B cell (primary cell): ENCODE measurements around the gene SP8. TPM values are rescaled to one million over a fixed set of nuclear protein-coding genes. Genes with fewer than 3 reads are reported as not detected.

Source experiments
- ATAC-seq: fragments of 200-7000 bp; cut with Tn5 transposase; one replicate; pipeline ENCODE4 v1.10.0; 2021; ENCODE audit warnings: low read depth, mild to moderate bottlenecking, moderate number of reproducible peaks, moderate library complexity
- CTCF ChIA-PET: fragments of 350-600 bp; sonication (Branson Sonifier 250); formaldehyde crosslinking; loops from one replicate; lab custom pipeline; 2021; ENCODE audit warnings: antibody characterized with exemption, inconsistent platforms; lab: Charles Lee
- POLR2A ChIA-PET: fragments of 350-600 bp; sonication (Branson Sonifier 250); formaldehyde crosslinking; loops from one replicate; lab custom pipeline; 2021; ENCODE audit warnings: antibody characterized with exemption; lab: Charles Lee
- DNase-seq: peaks from one replicate; pipeline ENCODE4 v3.0.0; 2013
- H2AFZ ChIP-seq: 2 replicates; pipeline ENCODE4 v1.6.1; 2012; ENCODE audit warnings: mild to moderate bottlenecking, low read depth, low read length; ENCODE audit not compliant: insufficient read depth, poor library complexity, severe bottlenecking
- H3K27ac ChIP-seq, 2 donors: 1 replicate in 1 of 2; 2 replicates in 1 of 2; pipeline ENCODE4 v1.5.1; 2012 to 2013; ENCODE audit warnings: low read length in 2 of 2, mild to moderate bottlenecking in 2 of 2, moderate library complexity in 1 of 2
- H3K27me3 ChIP-seq, 4 experiments: fragments of 200-600 bp in 1 of 4; sonication (generic) in 1 of 4; replicated peaks in 1 of 4; 1 replicate in 2 of 4; 2 replicates in 2 of 4; pipeline versions ENCODE4 v1.6.1 to v1.7.0; 2013 to 2016; ENCODE audit warnings: low read length in 3 of 4, mild to moderate bottlenecking in 2 of 4, mixed read lengths in 1 of 4, moderate library complexity in 1 of 4; ENCODE audit not compliant: insufficient read depth in 4 of 4, control insufficient read depth in 3 of 4; ENCODE audit errors: control extremely low read depth in 1 of 4
- H3K36me3 ChIP-seq, 2 experiments: replicated peaks in 1 of 2; 1 replicate in 1 of 2; 2 replicates in 1 of 2; pipeline versions ENCODE4 v1.6.1 to v1.7.1; 2013; ENCODE audit warnings: low read length in 1 of 2; ENCODE audit not compliant: insufficient read depth in 2 of 2, control insufficient read depth in 1 of 2; ENCODE audit errors: control extremely low read depth in 1 of 2, extremely low read depth in 1 of 2
- H3K4me1 ChIP-seq, 2 donors: fragments of 200-600 bp in 1 of 2; sonication (generic) in 1 of 2; 1 replicate in 1 of 2; 2 replicates in 1 of 2; pipeline versions ENCODE4 v1.5.1 to v1.6.1; 2013 to 2017; ENCODE audit warnings: low read length in 2 of 2; ENCODE audit not compliant: control insufficient read depth in 2 of 2, insufficient read depth in 2 of 2
- H3K4me2 ChIP-seq: replicated peaks from 2 replicates; pipeline ENCODE3; 2012; ENCODE audit warnings: mild to moderate bottlenecking, low read depth, low read length; ENCODE audit not compliant: poor library complexity, severe bottlenecking
- H3K4me3 ChIP-seq, 5 experiments: fragments of 200-600 bp in 1 of 5; sonication (generic) in 1 of 5; 1 replicate in 3 of 5; 2 replicates in 2 of 5; pipeline versions ENCODE4 v1.5.1 to v1.7.0; 2011 to 2016; ENCODE audit warnings: low read length in 4 of 5, mild to moderate bottlenecking in 4 of 5, low read depth in 2 of 5, control low read depth in 1 of 5, moderate library complexity in 1 of 5; ENCODE audit not compliant: insufficient read depth in 1 of 5; ENCODE audit errors: control extremely low read depth in 1 of 5, extremely low read depth in 1 of 5
- H3K79me2 ChIP-seq: fragments of 200-600 bp; sonication (generic); one replicate; pipeline ENCODE4 v1.6.0; 2016; ENCODE audit warnings: low read length; ENCODE audit not compliant: control insufficient read depth, insufficient read depth
- H3K9ac ChIP-seq: fragments of 200-600 bp; sonication (generic); 2 replicates; pipeline ENCODE4 v1.6.1; 2017; ENCODE audit warnings: mild to moderate bottlenecking, low read length, moderate library complexity
- H3K9me3 ChIP-seq, 3 donors: one replicate each; pipeline versions ENCODE4 v1.6.1 to v1.7.1; 2013; ENCODE audit warnings: low read length in 2 of 3; ENCODE audit not compliant: control insufficient read depth in 2 of 3, insufficient read depth in 1 of 3; ENCODE audit errors: control extremely low read depth in 1 of 3
- H4K20me1 ChIP-seq: 2 replicates; pipeline ENCODE4 v1.6.0; 2012; ENCODE audit warnings: mild to moderate bottlenecking, low read length; ENCODE audit not compliant: insufficient read depth, control insufficient read depth, poor library complexity, severe bottlenecking
- H3K27ac Mint-ChIP-seq: one replicate; pipeline ENCODE4 v1.8.0; 2021; ENCODE audit warnings: mixed read lengths
- H3K27me3 Mint-ChIP-seq: one replicate; pipeline ENCODE4 v1.8.0; 2021; ENCODE audit warnings: mixed read lengths
- H3K4me1 Mint-ChIP-seq: one replicate; pipeline ENCODE4 v1.8.0; 2021; ENCODE audit warnings: mixed read lengths
- H3K4me3 Mint-ChIP-seq: one replicate; pipeline ENCODE4 v1.8.0; 2021; ENCODE audit warnings: mixed read lengths
- H3K9me3 Mint-ChIP-seq: one replicate; pipeline ENCODE4 v1.8.0; 2022; ENCODE audit warnings: mixed read lengths; ENCODE audit not compliant: insufficient read depth
- EZH2 ChIP-seq: IDR thresholded peaks from 2 replicates; pipeline ENCODE4 v1.6.1; 2012; ENCODE audit warnings: borderline replicate concordance, low read depth, mild to moderate bottlenecking, moderate library complexity, low read length; ENCODE audit not compliant: insufficient read depth, poor library complexity, severe bottlenecking
- intact Hi-C: fragments of 100-400 bp; cut with micrococcal nuclease; formaldehyde crosslinking; loops from one replicate; pipeline ENCODE4 v1.10.0; 2022
- polyA plus RNA-seq: library from polyadenylated mRNA; depleted of rRNA; stranded (reverse); fragments of >200 nt; gene quantifications from 2 replicates; pipeline ENCODE4 v1.2.3, GENCODE V29; 2012
- total RNA-seq, 2 donors: library from RNA; stranded (reverse); fragments of 120-200 nt in 1 of 2; gene quantifications; 1 replicate in 1 of 2; 2 replicates in 1 of 2; pipeline versions ENCODE4 v1.2.3 to v1.2.4, GENCODE V29; 2013 to 2022
- TF ChIP-seq, protein P1 (sequence below): fragments of 200-600 bp; IDR thresholded peaks from one replicate; pipeline ENCODE4 v1.8.0; 2022; ENCODE audit warnings: antibody characterized with exemption, mild to moderate bottlenecking

The SP8 gene
- total and polyA plus RNA-seq, 2 donors (not counting 1 experiment from before 2014, with no cell fraction given): not detected

DNA sequence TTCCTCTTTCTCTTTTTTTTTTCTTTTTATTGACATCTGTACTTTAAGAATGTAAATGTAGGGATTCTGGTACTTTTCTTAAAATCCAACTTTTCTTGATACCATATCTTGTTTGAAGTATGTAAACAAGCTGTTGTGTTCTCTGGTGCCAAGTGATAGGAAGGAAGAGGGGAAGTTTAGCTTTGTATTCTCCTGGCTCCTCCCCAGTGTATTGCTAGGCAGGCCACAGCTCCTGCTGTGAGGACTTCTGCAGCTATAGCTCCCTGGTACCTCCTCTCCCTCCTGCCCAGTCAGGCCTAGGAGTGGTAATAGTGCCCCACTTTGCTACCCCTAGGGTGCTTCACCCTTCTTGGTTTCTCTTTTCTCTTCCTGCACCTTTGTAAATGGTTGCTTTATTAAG lies 45.3 kb upstream of the SP8 start:
- no peaks in the 10 kb centered on the region for H3K36me3 ChIP-seq
- H3K4me1 Mint-ChIP-seq: no peaks in the 10 kb centered on the region
- no peaks in the 10 kb centered on the region for H3K9me3 Mint-ChIP-seq
- H2AFZ ChIP-seq: no peak overlapping the region
- no peak for ATAC-seq
- H3K9ac ChIP-seq: no peak overlapping the region
- no peak overlapping the region for H3K4me3 ChIP-seq
- H3K27me3 Mint-ChIP-seq: peaks cover 17% of the 10 kb centered on the region
- ChIA-PET CTCF (no interaction called here), POLR2A (no interaction called here)
- TF ChIP-seq, protein P1, sequence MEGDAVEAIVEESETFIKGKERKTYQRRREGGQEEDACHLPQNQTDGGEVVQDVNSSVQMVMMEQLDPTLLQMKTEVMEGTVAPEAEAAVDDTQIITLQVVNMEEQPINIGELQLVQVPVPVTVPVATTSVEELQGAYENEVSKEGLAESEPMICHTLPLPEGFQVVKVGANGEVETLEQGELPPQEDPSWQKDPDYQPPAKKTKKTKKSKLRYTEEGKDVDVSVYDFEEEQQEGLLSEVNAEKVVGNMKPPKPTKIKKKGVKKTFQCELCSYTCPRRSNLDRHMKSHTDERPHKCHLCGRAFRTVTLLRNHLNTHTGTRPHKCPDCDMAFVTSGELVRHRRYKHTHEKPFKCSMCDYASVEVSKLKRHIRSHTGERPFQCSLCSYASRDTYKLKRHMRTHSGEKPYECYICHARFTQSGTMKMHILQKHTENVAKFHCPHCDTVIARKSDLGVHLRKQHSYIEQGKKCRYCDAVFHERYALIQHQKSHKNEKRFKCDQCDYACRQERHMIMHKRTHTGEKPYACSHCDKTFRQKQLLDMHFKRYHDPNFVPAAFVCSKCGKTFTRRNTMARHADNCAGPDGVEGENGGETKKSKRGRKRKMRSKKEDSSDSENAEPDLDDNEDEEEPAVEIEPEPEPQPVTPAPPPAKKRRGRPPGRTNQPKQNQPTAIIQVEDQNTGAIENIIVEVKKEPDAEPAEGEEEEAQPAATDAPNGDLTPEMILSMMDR: no peak
- no peak for TF ChIP-seq EZH2
- H4K20me1 ChIP-seq: no peaks in the 10 kb centered on the region
- no peak overlapping the region for H3K4me2 ChIP-seq
- H3K4me1 ChIP-seq: no peaks in the 10 kb centered on the region
- no peak overlapping the region for H3K27ac ChIP-seq
- H3K9me3 ChIP-seq: peaks cover 0 to 3% (median 0%) of the 10 kb centered on the region in 3 donors
- H3K27me3 ChIP-seq: no peaks in the 10 kb centered on the region
- intact Hi-C loops: no loop called here
- no peaks in the 10 kb centered on the region for H3K79me2 ChIP-seq
- DNase-seq: no peak
- no peak overlapping the region for H3K4me3 Mint-ChIP-seq
- H3K27ac Mint-ChIP-seq: no peak overlapping the region

DNA sequence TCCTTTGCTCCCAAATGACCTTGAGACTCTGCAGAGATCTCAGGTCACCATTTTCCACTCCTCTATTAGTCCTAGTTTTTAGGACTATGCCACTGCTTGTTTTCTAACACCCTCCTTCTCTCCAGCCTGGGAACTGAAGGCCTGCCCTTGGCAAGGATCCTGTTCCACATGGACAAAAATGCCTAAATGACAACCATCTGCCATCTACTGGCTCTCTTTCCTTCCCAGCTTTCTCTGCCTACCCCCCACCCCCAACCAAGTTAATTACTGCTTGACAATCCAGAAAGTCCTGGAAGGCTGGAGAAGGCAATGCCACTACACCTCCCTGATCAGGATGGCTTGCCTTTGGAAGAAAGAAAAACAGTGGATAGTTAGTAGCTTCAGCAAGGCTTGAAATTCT lies 44.8 kb upstream of the SP8 start:
- intact Hi-C loops: no loop called here
- H3K27me3 ChIP-seq: no peaks in the 10 kb centered on the region
- CTCF ChIA-PET: no interaction called here
- no peak overlapping the region for H3K4me3 Mint-ChIP-seq
- H3K4me3 ChIP-seq: no peak overlapping the region
- no peaks in the 10 kb centered on the region for H3K4me1 Mint-ChIP-seq
- ATAC-seq (no peak), DNase-seq (no peak)
- no peaks in the 10 kb centered on the region for H3K4me1 ChIP-seq
- H3K36me3 ChIP-seq: no peaks in the 10 kb centered on the region
- no peaks in the 10 kb centered on the region for H4K20me1 ChIP-seq
- H3K79me2 ChIP-seq: no peaks in the 10 kb centered on the region
- no peak overlapping the region for H2AFZ ChIP-seq
- no peaks in the 10 kb centered on the region for H3K9me3 Mint-ChIP-seq
- peaks cover 17% of the 10 kb centered on the region for H3K27me3 Mint-ChIP-seq
- H3K27ac ChIP-seq: no peak overlapping the region
- H3K9ac ChIP-seq: no peak overlapping the region
- H3K9me3 ChIP-seq: peaks cover 0 to 3% (median 0%) of the 10 kb centered on the region in 3 donors
- H3K27ac Mint-ChIP-seq: no peak overlapping the region
- TF ChIP-seq EZH2: no peak
- TF ChIP-seq, protein P1: no peak
- POLR2A ChIA-PET: no interaction called here
- H3K4me2 ChIP-seq: no peak overlapping the region
